A549 (cell line): ENCODE results near the gene NCOA3. TPM values are rescaled to one million over a fixed set of nuclear protein-coding genes. Genes with fewer than 3 reads are reported as not detected.
A peak's percentile ranks its signal among the peaks of the same experiment; 100 is the strongest.

Experiments
- ATAC-seq, 2 experiments: fragments of 200-7000 bp in 1 of 2; fragments of >200 bp in 1 of 2; cut with Nextera tagmentation in 1 of 2; cut with Tn5 transposase in 1 of 2; 3 replicates each; pipeline versions ENCODE4 v1.8.0 to v1.9.1; 2018 to 2020; ENCODE audit warnings: mild to moderate bottlenecking in 1 of 2, moderate library complexity in 1 of 2
- CTCF ChIA-PET: fragments of 300-600 bp; sonication (Branson Sonifier 250); formaldehyde crosslinking; extraction: SDS; loops from one replicate; lab custom pipeline; 2021; ENCODE audit warnings: antibody characterized with exemption, inconsistent platforms; lab: Yijun Ruan, JAX
- POLR2A ChIA-PET: fragments of 350-600 bp; formaldehyde crosslinking; extraction: SDS; loops from one replicate; lab custom pipeline; 2021; ENCODE audit warnings: antibody characterized with exemption, inconsistent platforms; lab: Yijun Ruan, JAX
- DNase-seq, 2 experiments: peaks; one replicate each; pipeline versions ENCODE4 v3.0.0 to v3.0.0-alpha.2; 2011 to 2016; ENCODE audit warnings: low read depth in 1 of 2, low spot score in 1 of 2
- FAIRE-seq: peaks from 2 replicates; lab custom pipeline; 2011; peaks lifted over from hg19 to GRCh38; lab: Jason Lieb, UNC
- H3K27ac ChIP-seq, 2 experiments: fragments of >200 bp; sonication (Bioruptor Twin); formaldehyde crosslinking; 3 replicates each; pipeline ENCODE4 v1.5.1; 2016 to 2017
- H3K4me1 ChIP-seq: fragments of >200 bp; sonication (Bioruptor Twin); formaldehyde crosslinking; 3 replicates; pipeline ENCODE4 v1.6.1; 2016
- H3K4me2 ChIP-seq: fragments of >200 bp; sonication (Bioruptor Twin); formaldehyde crosslinking; 3 replicates; pipeline ENCODE4 v1.6.1; 2016
- H3K4me3 ChIP-seq: fragments of >200 bp; sonication (Bioruptor Twin); formaldehyde crosslinking; 3 replicates; pipeline ENCODE4 v1.5.1; 2016
- H3K9me3 ChIP-seq: fragments of >200 bp; sonication (Bioruptor Twin); formaldehyde crosslinking; 3 replicates; pipeline ENCODE4 v1.6.1; 2016
- ATOH8 ChIP-seq: fragments of 250-450 bp; sonication (Bioruptor Pico); IDR thresholded peaks from 2 replicates; pipeline ENCODE4 v1.5.0; 2020; ENCODE audit warnings: low read depth, mild to moderate bottlenecking, moderate library complexity
- BCL3 ChIP-seq: fragments of >200 bp; sonication (Bioruptor Twin); formaldehyde crosslinking; IDR thresholded peaks from 3 replicates; pipeline ENCODE4 v1.6.1; 2016
- BHLHE40 ChIP-seq: IDR thresholded peaks from 2 replicates; pipeline ENCODE4 v1.6.1; 2012; ENCODE audit warnings: low read depth, low read length, inconsistent platforms
- CBX8 ChIP-seq: fragments of 200-600 bp; sonication (generic); IDR thresholded peaks from 2 replicates; pipeline ENCODE4 v1.6.1; 2016
- CTCF ChIP-seq: fragments of >200 bp; sonication (Bioruptor Twin); formaldehyde crosslinking; IDR thresholded peaks from 3 replicates; pipeline ENCODE4 v1.5.1; 2016
- E2F6 ChIP-seq: IDR thresholded peaks from 2 replicates; pipeline ENCODE4 v1.6.1; 2012; ENCODE audit warnings: low read depth, borderline replicate concordance
- FOSB ChIP-seq: fragments of 250-450 bp; sonication (Bioruptor Pico); IDR thresholded peaks from 2 replicates; pipeline ENCODE4 v1.5.0; 2020; ENCODE audit warnings: mild to moderate bottlenecking, moderate library complexity
- FOXS1 ChIP-seq: fragments of 250-450 bp; sonication (Bioruptor Pico); IDR thresholded peaks from 2 replicates; pipeline ENCODE4 v1.5.0; 2020; ENCODE audit warnings: mild to moderate bottlenecking, moderate library complexity
- GATA3 ChIP-seq: IDR thresholded peaks from 2 replicates; pipeline ENCODE4 v1.6.1; 2012; ENCODE audit warnings: borderline replicate concordance
- HDAC2 ChIP-seq: fragments of 200-600 bp; sonication (generic); IDR thresholded peaks from 2 replicates; pipeline ENCODE4 v1.6.1; 2016
- HES2 ChIP-seq: fragments of >200 bp; sonication (Bioruptor Twin); formaldehyde crosslinking; IDR thresholded peaks from 2 replicates; pipeline ENCODE4 v1.6.1; 2016
- JUNB ChIP-seq: fragments of >200 bp; sonication (Bioruptor Twin); formaldehyde crosslinking; IDR thresholded peaks from 2 replicates; pipeline ENCODE4 v1.6.1; 2016
- KDM1A ChIP-seq: fragments of 200-600 bp; sonication (generic); IDR thresholded peaks from 2 replicates; pipeline ENCODE4 v1.6.1; 2016; ENCODE audit warnings: low read depth, mild to moderate bottlenecking
- NPAS2 ChIP-seq: fragments of 250-450 bp; sonication (Bioruptor Pico); IDR thresholded peaks from 2 replicates; pipeline ENCODE4 v1.8.0; 2022; ENCODE audit warnings: mild to moderate bottlenecking, moderate library complexity, borderline replicate concordance
- RCOR1 ChIP-seq: fragments of 150-350 bp; IDR thresholded peaks from 2 replicates; pipeline ENCODE4 v1.6.1; 2014; ENCODE audit warnings: antibody characterized with exemption, low read length, low read depth
- SMC3 ChIP-seq: fragments of >200 bp; sonication (Bioruptor Twin); formaldehyde crosslinking; IDR thresholded peaks from 3 replicates; pipeline ENCODE4 v1.6.1; 2018; ENCODE audit warnings: inconsistent platforms
- ZC3H11A ChIP-seq: fragments of 450-650 bp; IDR thresholded peaks from 2 replicates; pipeline ENCODE4 v1.6.1; 2014; ENCODE audit warnings: antibody characterized with exemption, mild to moderate bottlenecking
- ZFP36 ChIP-seq: fragments of 450-650 bp; IDR thresholded peaks from 2 replicates; pipeline ENCODE4 v1.6.1; 2014; ENCODE audit warnings: borderline replicate concordance; ENCODE audit not compliant: partially characterized antibody
- ZSCAN20 ChIP-seq: fragments of 250-450 bp; sonication (Bioruptor Pico); IDR thresholded peaks from 2 replicates; pipeline ENCODE4 v1.8.0; 2022; ENCODE audit warnings: mild to moderate bottlenecking, moderate library complexity
- WGBS: methylation state at CpG from one replicate; pipeline ENCODE4 v1.1.6; 2017; ENCODE audit errors: missing lambda C conversion rate; 5-methylcytosine and 5-hydroxymethylcytosine counted together
- polyA plus RNA-seq, 4 experiments: library from polyadenylated mRNA; depleted of rRNA in 3 of 4; stranded (reverse); fragments of >200 nt; fragmentation: RNase III in 1 of 4; extraction: RNeasy Plus Mini Kit Qiagen cat#74134 plus additional on column Dnase treatment in 1 of 4; gene quantifications; 2 replicates in 3 of 4; 3 replicates in 1 of 4; pipeline ENCODE4 v1.2.3, GENCODE V29; 2011 to 2017

The NCOA3 gene
- polyA plus RNA-seq, 2 of the 4 experiments (the other 2 are of a cell fraction), result 42.9 to 136 TPM

GRCh38 chr20:47468290-47469050 lies 33.2 kb upstream of the NCOA3 start:
- Histone ChIP-seq H3K4me3 (no peak overlapping the region), H3K4me1 (peaks cover 38% of the 10 kb centered on the region), H3K27ac (peak overlapping the region; percentile 6 to 72; a peak in 5 of 6 replicates), H3K9me3 (no peaks in the 10 kb centered on the region), H3K4me2 (no peak overlapping the region)
- ATAC-seq (no peak), FAIRE-seq (no peak), DNase-seq (no peak)
- POLR2A ChIA-PET, result no interaction called here
- TF ChIP-seq JUNB, result no peak
- TF ChIP-seq ATOH8, result no peak
- TF ChIP-seq GATA3, result no peak
- no peak for TF ChIP-seq RCOR1
- no peak for TF ChIP-seq SMC3
- no peak for TF ChIP-seq ZC3H11A
- no peak for TF ChIP-seq CTCF
- TF ChIP-seq ZFP36, result no peak
- TF ChIP-seq FOXS1 (CRISPR knock-in tag), result no peak
- CTCF ChIA-PET, result interaction anchor here (0.6 to 2.4 kb wide), 3 partner anchors 84 to 195 kb away, joined by 3 to 10 read pairs (median 3); no protein-coding TSS in a partner anchor
- WGBS, result 76% methylated on average over 14 of the region's 14 CpGs

- ATAC-seq, result no peak
- 0 out of 3 replicates have a peak, but pooled peaks cover 5% of the 10 kb centered on the region for H3K4me1 ChIP-seq
- no peak for DNase-seq
- no peak for FAIRE-seq
- no peak for TF ChIP-seq HDAC2
- no peak for TF ChIP-seq NPAS2 (CRISPR knock-in tag)
- TF ChIP-seq E2F6, result no peak
- TF ChIP-seq SMC3, result no peak
- TF ChIP-seq KDM1A, result no peak
- no peak for TF ChIP-seq BHLHE40
- TF ChIP-seq ZSCAN20 (CRISPR knock-in tag), result no peak
- no peak for TF ChIP-seq ZC3H11A
- TF ChIP-seq JUNB, result no peak
- no peak for TF ChIP-seq BCL3
- TF ChIP-seq HES2, result no peak
- no peak for TF ChIP-seq FOSB (CRISPR knock-in tag)
- no peak for TF ChIP-seq CBX8
- ChIA-PET POLR2A (interaction anchor here (1.7 kb wide), 1 partner anchor 26 kb away, joined by 5 read pairs; the partner anchor contains the start of gene NCOA3), CTCF (no interaction called here)
- H3K4me2 ChIP-seq, result no peak overlapping the region
- WGBS, result 88% methylated on average over 4 of the region's 4 CpGs
- no peaks in the 10 kb centered on the region for H3K9me3 ChIP-seq
- peak overlapping the region in 1 of 2 experiments; percentile 26; a peak in 1 of 6 replicates for H3K27ac ChIP-seq
- no peak overlapping the region for H3K4me3 ChIP-seq
Measured at GRCh38 chr20:47475419-47476044, 26.2 kb upstream of the NCOA3 start.
